HL-60 (cell line): ENCODE data around the gene DGKH.
A peak's percentile ranks its signal among the peaks of the same experiment; 100 is the strongest.

Experiments used
- DNase-seq, 2 experiments: peaks; one replicate each; pipeline ENCODE4 v3.0.0-alpha.2; 2010 to 2020; ENCODE audit warnings: low read depth in 1 of 2, low spot score in 1 of 2
- H3K27ac ChIP-seq: fragments of 250-450 bp; sonication (Bioruptor Pico); replicated peaks from 2 replicates; pipeline ENCODE4 v1.5.1; 2020; ENCODE audit warnings: mild to moderate bottlenecking, moderate library complexity
- H3K27me3 ChIP-seq: fragments of 250-450 bp; sonication (Bioruptor Pico); 2 replicates; pipeline ENCODE4 v1.5.1; 2021; ENCODE audit warnings: mild to moderate bottlenecking, moderate library complexity; ENCODE audit not compliant: insufficient read depth, poor library complexity, severe bottlenecking
- H3K4me3 ChIP-seq: replicated peaks from 2 replicates; pipeline ENCODE4 v1.5.1; 2011; ENCODE audit warnings: mild to moderate bottlenecking, control low read depth, low read length; ENCODE audit not compliant: insufficient read depth
- GABPA ChIP-seq: IDR thresholded peaks from 2 replicates; pipeline ENCODE4 v1.6.1; 2012; ENCODE audit warnings: low read depth
- POLR2AphosphoS5 ChIP-seq: IDR thresholded peaks from 2 replicates; pipeline ENCODE4 v1.6.1; 2012; ENCODE audit warnings: low read depth
- SPI1 ChIP-seq: IDR thresholded peaks from 2 replicates; pipeline ENCODE4 v1.6.1; 2012; ENCODE audit warnings: low read depth, mild to moderate bottlenecking, borderline replicate concordance
- TF ChIP-seq, protein P1 (sequence below): IDR thresholded peaks from 2 replicates; pipeline ENCODE4 v1.6.1; 2012; ENCODE audit warnings: low read depth; ENCODE audit not compliant: insufficient replicate concordance
- TF ChIP-seq, protein P2 (sequence below): IDR thresholded peaks from one replicate; pipeline ENCODE4 v1.5.1; 2011; ENCODE audit warnings: low read length, control low read depth, inconsistent platforms; ENCODE audit not compliant: insufficient read depth

DGKH gene

DNA sequence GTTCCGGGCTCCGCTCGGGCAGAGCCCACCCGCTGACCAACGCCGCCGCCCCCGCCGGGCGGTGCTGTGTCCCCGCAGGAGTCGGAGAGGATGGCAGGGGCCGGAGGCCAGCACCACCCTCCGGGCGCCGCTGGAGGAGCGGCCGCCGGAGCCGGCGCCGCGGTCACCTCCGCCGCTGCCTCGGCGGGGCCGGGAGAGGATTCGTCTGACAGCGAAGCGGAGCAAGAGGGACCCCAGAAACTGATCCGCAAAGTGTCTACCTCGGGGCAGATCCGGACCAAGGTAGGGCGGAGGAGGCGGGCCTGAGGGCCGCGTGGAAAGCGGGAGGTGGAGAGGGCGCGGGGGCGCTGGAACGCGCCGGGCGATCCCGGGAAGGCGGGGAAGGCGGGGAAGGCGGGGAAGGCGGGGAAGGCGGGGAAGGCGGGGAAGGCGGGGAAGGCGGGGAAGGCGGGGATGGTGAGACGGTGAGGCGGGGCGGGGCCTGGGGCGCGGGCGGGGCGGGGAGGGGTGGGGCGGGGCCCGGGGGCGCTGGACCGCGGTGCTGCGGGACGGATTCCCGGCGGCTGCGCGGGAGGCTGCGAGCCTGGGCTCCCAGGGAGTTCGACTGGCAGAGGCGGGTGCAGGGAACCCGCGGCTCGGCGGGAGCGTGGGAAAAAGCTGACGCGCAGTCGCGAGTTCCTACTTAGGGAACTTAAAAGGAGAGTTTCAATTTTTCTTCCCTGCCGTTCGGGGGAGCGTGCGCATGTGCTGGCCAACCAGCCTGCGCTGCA, 421 bp downstream of the DGKH start:
- Histone ChIP-seq H3K27ac (peak overlapping the region; percentile 68), H3K4me3 (peak overlapping the region; percentile 88), H3K27me3 (peaks cover 4% of the 10 kb centered on the region)
- TF ChIP-seq, protein P1, sequence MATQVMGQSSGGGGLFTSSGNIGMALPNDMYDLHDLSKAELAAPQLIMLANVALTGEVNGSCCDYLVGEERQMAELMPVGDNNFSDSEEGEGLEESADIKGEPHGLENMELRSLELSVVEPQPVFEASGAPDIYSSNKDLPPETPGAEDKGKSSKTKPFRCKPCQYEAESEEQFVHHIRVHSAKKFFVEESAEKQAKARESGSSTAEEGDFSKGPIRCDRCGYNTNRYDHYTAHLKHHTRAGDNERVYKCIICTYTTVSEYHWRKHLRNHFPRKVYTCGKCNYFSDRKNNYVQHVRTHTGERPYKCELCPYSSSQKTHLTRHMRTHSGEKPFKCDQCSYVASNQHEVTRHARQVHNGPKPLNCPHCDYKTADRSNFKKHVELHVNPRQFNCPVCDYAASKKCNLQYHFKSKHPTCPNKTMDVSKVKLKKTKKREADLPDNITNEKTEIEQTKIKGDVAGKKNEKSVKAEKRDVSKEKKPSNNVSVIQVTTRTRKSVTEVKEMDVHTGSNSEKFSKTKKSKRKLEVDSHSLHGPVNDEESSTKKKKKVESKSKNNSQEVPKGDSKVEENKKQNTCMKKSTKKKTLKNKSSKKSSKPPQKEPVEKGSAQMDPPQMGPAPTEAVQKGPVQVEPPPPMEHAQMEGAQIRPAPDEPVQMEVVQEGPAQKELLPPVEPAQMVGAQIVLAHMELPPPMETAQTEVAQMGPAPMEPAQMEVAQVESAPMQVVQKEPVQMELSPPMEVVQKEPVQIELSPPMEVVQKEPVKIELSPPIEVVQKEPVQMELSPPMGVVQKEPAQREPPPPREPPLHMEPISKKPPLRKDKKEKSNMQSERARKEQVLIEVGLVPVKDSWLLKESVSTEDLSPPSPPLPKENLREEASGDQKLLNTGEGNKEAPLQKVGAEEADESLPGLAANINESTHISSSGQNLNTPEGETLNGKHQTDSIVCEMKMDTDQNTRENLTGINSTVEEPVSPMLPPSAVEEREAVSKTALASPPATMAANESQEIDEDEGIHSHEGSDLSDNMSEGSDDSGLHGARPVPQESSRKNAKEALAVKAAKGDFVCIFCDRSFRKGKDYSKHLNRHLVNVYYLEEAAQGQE, result peak; percentile 20
- TF ChIP-seq POLR2AphosphoS5 (peak; percentile 61; the same call in 1 of the 2 replicates), GABPA (no peak)
- TF ChIP-seq, protein P2, sequence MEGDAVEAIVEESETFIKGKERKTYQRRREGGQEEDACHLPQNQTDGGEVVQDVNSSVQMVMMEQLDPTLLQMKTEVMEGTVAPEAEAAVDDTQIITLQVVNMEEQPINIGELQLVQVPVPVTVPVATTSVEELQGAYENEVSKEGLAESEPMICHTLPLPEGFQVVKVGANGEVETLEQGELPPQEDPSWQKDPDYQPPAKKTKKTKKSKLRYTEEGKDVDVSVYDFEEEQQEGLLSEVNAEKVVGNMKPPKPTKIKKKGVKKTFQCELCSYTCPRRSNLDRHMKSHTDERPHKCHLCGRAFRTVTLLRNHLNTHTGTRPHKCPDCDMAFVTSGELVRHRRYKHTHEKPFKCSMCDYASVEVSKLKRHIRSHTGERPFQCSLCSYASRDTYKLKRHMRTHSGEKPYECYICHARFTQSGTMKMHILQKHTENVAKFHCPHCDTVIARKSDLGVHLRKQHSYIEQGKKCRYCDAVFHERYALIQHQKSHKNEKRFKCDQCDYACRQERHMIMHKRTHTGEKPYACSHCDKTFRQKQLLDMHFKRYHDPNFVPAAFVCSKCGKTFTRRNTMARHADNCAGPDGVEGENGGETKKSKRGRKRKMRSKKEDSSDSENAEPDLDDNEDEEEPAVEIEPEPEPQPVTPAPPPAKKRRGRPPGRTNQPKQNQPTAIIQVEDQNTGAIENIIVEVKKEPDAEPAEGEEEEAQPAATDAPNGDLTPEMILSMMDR, result no peak
- DNase-seq, result peak; percentile 57 to 72

DNA sequence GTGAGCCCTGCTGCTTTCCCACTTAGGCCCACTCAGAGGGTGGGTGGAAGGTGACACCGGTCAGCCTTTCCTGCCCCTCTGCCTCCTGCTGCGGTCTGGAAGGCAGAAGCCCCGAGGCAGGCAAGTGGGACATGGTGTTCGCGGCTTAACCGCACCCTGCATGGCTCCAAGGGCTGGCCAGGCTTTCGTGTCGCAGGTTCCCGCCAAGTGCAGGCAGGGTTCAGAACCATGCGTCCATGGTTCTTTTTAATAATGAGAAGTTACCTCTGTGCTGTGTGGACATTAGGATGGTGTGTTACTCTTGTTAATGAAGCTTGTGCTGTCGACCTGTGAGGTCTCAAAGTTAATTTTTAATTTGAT, 986 bp downstream of the DGKH start:
- H3K27ac ChIP-seq, result peak overlapping the region; percentile 68
- no peak for DNase-seq
- TF ChIP-seq SPI1 (no peak), GABPA (no peak), POLR2AphosphoS5 (0 out of 2 replicates have a peak, but pooled peaks have one; percentile 51)
- TF ChIP-seq, protein P2, result no peak
- peak overlapping the region; percentile 88 for H3K4me3 ChIP-seq
- H3K27me3 ChIP-seq, result peaks cover 4% of the 10 kb centered on the region

DNA sequence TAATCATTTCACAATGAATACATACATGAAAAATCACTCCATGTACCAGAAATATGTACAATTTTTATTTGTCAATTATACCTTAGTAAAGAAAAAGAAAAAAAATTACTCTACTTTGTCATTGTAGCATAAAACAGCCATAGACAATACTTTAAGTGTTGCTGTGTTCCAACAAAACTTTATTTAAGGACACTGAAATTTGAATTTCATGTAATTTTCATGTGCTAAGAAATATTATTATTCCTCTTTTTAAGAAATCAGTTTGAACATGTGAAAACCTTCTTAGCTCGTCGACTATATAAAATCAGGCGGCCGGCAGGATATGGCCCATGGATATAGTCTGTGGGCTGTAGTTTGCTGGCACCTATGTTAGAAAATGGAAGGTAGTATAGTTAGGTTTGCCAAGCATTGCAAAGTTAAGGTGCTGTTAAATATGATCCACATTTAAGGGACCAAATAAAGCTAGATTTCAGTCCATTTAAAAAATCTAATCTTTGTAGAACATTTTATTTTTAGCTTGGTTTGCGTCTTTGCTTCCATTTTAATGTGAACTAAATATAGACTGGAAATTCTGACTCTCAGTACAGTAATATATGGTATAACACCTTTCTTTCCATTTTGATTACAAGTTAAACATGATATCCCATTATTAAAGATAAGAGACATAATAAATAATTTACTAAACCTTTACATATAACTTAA, 6.5 kb downstream of the DGKH start:
- TF ChIP-seq SPI1 (no peak), GABPA (no peak), POLR2AphosphoS5 (no peak)
- TF ChIP-seq, protein P1, result no peak
- TF ChIP-seq, protein P2, result no peak
- DNase-seq, result no peak
- no peaks in the 10 kb centered on the region for H3K27me3 ChIP-seq
- no peak overlapping the region for H3K4me3 ChIP-seq
- H3K27ac ChIP-seq, result no peak overlapping the region
